GM18909 (cell line): ENCODE measurements around the gene PLEKHA6.

Experiments used
- ATAC-seq: cut with Tn5 transposase; IDR thresholded peaks from one replicate; pipeline ENCODE4 v1.9.1; 2021; ENCODE audit warnings: mild to moderate bottlenecking; ENCODE audit not compliant: unreplicated experiment, poor library complexity

Gene PLEKHA6

GRCh38 chr1:204172404-204173029, 187.2 kb downstream of the PLEKHA6 start:
- no peak for ATAC-seq

GRCh38 chr1:204171751-204172178, 188.0 kb downstream of the PLEKHA6 start:
- ATAC-seq: no peak

DNA sequence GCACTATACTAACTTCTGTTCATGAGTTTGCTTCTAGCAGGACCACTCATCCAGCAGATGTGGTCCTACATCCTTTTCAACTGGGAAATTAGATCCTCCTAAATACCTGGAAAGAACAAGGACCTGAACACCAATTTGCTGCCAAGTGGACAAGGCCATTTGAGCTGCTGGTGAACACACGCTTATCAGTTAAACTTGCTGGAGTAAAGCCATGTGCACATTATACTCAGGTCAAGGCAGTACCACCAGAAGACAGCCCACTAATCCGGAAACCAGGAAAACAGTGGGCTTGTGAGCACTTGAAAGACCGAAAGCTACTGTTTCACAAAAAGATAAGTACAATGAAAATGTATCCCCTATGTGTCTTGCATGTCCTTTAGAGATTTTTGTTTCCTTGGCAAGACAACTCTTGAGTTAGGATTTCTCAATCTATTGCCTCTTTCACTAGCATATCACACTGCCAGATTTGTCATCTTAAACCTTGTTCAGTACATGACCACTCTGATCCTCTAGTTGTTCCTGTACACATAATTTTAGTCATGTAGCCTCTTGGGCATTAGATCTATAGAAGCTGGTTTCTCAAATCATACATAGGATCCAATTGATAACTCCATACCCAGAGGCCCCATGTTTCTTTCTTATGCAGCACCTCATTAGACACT, 189.1 kb downstream of the PLEKHA6 start:
- ATAC-seq: no peak

- no peak for ATAC-seq
Observed at GRCh38 chr1:204169858-204170257, 189.9 kb downstream of the PLEKHA6 start.
